Measurements from ENCODE around the gene HTT.

DNA sequence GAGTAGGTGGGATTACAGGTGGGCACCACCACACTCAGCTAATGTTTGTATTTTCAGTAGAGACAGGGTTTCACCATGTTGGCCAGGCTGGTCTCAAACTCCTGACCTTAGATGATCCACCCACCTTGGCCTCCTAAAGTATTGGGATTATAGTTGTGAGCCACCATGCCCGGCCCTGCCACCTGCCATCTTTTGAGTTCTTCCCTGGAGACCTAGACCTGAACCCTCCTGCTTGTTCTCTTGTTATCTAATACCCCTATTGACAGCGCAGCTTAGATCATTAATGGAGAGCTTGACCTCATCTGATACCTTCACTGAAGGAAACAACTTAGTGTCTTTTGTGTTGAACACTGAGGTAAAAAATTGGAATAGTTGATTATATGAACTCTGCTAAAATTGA is 53.6 kb downstream of the HTT start:
- TF ChIP-seq CTCF (IDR thresholded peaks at IDR 0.05; ENCODE audit: low read length) (no peak), EZH2 (optimal IDR thresholded peaks at IDR 0.05; ENCODE audit: low read depth, low read length) (no peak), EZH2phosphoT487 (IDR thresholded peaks at IDR 0.05; ENCODE audit: low read length) (no peak)
